ENCODE results near the gene HKDC1.
"Not testable (repeated sequence)": the region's sequence is repeated elsewhere in the genome, so short reads cannot be mapped to it uniquely, and the experiment has no call there.

HKDC1 gene

DNA sequence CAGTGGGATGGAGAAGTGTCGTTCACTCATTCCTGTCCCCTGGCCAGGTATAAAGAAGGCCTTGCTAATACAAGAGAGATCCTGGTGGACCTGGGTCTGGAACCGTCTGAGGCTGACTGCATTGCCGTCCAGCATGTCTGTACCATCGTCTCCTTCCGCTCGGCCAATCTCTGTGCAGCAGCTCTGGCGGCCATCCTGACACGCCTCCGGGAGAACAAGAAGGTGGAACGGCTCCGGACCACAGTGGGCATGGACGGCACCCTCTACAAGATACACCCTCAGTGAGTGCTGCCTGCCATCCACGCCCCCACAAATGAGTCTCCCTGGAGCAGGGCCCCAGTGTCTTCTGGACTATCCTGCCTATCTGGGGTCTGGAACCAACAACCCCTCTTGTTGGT is 27.2 kb downstream of the HKDC1 start:
- TF ChIP-seq, protein P1, sequence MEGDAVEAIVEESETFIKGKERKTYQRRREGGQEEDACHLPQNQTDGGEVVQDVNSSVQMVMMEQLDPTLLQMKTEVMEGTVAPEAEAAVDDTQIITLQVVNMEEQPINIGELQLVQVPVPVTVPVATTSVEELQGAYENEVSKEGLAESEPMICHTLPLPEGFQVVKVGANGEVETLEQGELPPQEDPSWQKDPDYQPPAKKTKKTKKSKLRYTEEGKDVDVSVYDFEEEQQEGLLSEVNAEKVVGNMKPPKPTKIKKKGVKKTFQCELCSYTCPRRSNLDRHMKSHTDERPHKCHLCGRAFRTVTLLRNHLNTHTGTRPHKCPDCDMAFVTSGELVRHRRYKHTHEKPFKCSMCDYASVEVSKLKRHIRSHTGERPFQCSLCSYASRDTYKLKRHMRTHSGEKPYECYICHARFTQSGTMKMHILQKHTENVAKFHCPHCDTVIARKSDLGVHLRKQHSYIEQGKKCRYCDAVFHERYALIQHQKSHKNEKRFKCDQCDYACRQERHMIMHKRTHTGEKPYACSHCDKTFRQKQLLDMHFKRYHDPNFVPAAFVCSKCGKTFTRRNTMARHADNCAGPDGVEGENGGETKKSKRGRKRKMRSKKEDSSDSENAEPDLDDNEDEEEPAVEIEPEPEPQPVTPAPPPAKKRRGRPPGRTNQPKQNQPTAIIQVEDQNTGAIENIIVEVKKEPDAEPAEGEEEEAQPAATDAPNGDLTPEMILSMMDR (conservative IDR thresholded peaks at IDR 0.05; ENCODE audit: low read depth, low read length): no peak
- no peak for DNase-seq (ENCODE audit: low read depth)
- H3K4me3 ChIP-seq (ENCODE audit: low read depth, low read length): no peak overlapping the region

DNA sequence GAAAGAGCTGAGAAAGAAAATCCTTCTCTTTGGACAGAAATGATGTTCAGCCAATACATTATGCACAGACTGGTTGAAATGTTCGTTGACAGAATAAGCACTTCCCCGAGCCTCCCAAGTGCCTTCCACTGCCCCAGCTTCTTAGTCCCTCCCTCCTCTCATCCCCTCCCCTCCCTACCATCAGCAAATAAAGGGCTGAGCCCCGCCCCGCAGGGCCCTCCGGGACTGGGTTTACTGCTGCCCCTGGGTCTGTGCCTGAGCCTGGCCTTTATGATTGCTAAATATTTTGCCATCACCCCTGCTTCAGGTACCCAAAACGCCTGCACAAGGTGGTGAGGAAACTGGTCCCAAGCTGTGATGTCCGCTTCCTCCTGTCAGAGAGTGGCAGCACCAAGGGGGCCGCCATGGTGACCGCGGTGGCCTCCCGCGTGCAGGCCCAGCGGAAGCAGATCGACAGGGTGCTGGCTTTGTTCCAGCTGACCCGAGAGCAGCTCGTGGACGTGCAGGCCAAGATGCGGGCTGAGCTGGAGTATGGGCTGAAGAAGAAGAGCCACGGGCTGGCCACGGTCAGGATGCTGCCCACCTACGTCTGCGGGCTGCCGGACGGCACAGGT is 28.1 kb downstream of the HKDC1 start:
- DNase-seq (ENCODE audit: low read depth): no peak
- TF ChIP-seq, protein P1 (conservative IDR thresholded peaks at IDR 0.05; ENCODE audit: low read depth, low read length): no peak
- no peak overlapping the region for H3K4me3 ChIP-seq (ENCODE audit: low read depth, low read length)

DNA sequence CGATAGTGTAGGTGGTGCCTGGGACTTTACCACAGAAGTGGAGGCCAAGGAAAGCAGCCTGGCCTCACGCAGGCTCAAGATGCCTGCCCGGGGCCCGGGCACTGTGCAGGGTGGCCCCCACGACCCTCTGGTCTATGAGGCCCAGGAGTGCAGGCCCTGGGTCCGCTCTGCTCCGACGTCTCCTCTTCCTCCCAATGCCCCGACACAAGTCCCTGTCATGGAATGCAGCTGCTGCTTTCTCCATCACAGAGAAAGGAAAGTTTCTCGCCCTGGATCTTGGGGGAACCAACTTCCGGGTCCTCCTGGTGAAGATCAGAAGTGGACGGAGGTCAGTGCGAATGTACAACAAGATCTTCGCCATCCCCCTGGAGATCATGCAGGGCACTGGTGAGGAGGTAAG is 29.9 kb downstream of the HKDC1 start:
- H3K4me3 ChIP-seq (ENCODE audit: low read depth, low read length): no peak overlapping the region
- TF ChIP-seq, protein P1 (conservative IDR thresholded peaks at IDR 0.05; ENCODE audit: low read depth, low read length): no peak
- DNase-seq (ENCODE audit: low read depth): no peak

DNA sequence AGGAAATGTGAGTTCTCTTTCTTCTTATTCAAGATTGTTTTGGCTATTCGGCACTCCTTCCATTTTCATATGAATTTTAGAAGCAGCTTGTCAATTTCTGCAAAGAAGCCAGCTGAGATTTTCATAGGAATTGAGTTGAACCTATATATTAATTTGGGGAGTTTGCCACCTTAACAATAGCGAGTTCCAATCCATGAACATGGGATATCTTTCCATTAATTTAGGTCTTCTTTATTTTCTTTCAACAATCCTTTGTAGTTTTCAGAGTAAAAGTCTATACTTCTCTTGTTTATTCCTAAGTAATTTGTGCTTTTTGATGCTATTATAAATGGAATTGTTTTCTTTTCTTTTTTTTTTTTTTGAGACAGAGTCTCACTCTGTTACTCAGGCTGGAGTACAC is 31.3 kb downstream of the HKDC1 start:
- not testable (repeated sequence) for H3K4me3 ChIP-seq (ENCODE audit: low read depth, low read length); DNase-seq (ENCODE audit: low read depth)

DNA sequence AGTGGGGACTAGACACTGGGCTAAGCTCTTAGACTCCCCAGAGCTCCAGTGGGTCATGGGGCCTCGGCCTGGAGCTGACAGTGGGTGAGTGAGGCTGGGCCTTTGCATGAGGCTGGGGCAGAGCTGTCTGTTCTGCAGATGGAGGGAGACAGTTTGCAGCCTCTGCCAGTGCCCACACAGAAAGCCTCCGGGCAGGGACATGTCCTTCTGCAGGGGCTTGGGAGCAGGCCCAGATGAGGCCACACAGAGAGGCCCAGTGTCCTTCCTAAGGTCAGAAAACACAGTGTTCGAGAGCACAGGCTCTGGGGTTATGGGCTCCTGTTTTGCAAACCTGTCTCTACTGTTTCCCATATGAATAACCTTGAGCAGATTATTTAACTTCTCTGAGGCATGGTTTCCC is 33.0 kb downstream of the HKDC1 start:
- no peak for DNase-seq (ENCODE audit: low read depth)
- no peak overlapping the region for H3K4me3 ChIP-seq (ENCODE audit: low read depth, low read length)
- TF ChIP-seq, protein P1 (conservative IDR thresholded peaks at IDR 0.05; ENCODE audit: low read depth, low read length): no peak

DNA sequence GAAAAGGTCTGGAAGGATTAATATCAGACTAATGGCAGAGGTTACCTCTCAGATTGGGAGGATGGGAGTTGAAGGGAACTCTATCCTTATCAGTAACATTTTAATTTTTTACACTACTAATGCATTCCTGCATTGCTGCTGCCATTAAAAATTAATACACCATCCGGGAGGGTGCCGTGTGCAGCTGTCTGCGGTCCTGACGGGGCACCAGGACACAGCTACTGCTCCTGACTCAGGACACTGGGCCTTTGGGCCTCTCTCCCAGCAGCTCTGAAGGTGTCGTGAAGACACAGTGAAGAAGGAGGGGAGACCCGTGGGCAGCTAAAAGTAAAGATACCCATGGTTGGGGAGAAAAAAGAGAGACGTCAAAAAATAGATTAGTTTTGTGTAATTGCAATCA is 34.7 kb downstream of the HKDC1 start:
- no peak for DNase-seq (ENCODE audit: low read depth)
- H3K4me3 ChIP-seq (ENCODE audit: low read depth, low read length): no peak overlapping the region
- TF ChIP-seq, protein P1 (conservative IDR thresholded peaks at IDR 0.05; ENCODE audit: low read depth, low read length): no peak

DNA sequence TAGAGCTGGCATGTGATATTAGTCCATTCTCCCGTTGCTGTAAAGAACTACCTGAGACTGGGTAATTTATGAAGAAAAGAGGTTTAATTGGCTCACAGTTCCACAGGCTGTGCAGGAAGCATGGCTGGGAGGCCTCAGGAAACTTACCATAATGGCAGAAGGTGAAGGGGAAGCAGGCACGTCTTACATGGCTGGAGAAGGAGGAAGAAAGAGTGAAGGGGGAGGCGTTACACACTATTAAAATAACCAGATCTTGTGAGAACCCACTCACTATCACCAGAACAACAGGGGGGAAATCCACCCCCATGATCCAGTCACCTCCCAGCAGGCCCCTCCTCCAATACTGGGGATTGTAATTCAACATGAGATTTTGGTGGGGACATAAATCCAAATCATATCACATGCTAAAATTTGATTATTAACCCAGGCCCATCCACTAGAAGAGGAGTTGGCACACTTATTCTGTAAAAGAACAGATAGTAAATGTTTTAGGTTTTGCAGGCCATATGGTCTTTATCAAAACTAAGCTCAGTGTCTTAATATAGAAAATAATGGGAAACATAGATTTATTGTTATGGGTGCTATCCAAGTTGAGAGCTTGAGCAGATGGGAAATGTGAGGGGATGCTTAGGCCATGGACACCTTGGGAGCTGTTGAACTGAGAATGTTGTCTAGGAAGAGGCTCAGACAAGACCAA is 39.6 kb downstream of the HKDC1 start:
- DNase-seq (ENCODE audit: low read depth): no peak
- TF ChIP-seq, protein P1 (conservative IDR thresholded peaks at IDR 0.05; ENCODE audit: low read depth, low read length): no peak
- no peak overlapping the region for H3K4me3 ChIP-seq (ENCODE audit: low read depth, low read length)

Measured in choroid plexus epithelial cell (primary cell).